Measurements from ENCODE around the gene SETX. TPM values are rescaled to one million over a fixed set of nuclear protein-coding genes. Genes with fewer than 3 reads are reported as not detected.
A peak's percentile ranks its signal among the peaks of the same experiment; 100 is the strongest.
"Not testable (repeated sequence)": the region's sequence is repeated elsewhere in the genome, so short reads cannot be mapped to it uniquely, and the experiment has no call there.

Gene SETX
- total and polyA plus RNA-seq, 7 donors, result 8.8 to 58.2 (median 45.5) TPM

DNA sequence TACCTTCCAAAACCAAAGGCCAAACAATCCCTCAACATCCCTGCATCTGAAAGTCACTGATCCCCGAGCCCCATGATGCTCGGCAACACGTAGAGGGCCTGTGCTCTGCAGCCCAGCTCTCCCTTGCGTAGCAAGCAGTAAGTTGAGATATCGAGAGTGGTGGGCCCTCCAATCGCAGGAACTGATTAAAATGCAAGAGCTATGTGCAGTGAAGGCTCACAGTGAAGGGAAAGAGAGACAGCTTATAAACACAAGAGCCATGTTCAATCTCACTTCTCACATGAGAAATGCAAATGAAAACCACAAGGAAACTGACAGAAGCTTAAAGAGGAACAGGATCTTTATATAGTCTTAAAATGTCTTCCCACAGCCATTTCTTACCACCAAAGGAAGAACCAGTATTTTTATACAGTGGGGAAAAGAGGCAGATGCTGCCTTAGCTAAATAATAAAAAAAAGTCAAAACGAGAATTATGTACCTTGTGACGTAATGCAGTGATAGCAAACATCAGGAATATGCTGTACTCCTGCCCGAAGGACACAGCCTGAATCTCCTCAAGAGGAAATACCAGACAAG lies 27.3 kb upstream of the SETX start:
- intact Hi-C loops (cut with DNase I), result no loop called here
- Histone ChIP-seq H3K36me3 (peaks cover 12 to 90% (median 21%) of the 10 kb centered on the region in 4 donors), H3K9me3 (no peaks in the 10 kb centered on the region), H3K4me3 (no peak overlapping the region), H3K27me3 (no peaks in the 10 kb centered on the region), H3K27ac (no peak overlapping the region), H3K4me1 (no peaks in the 10 kb centered on the region)
- TF ChIP-seq POLR2AphosphoS5 (IDR thresholded peaks at IDR 0.05), result no peak
- no peak for TF ChIP-seq POLR2A (IDR thresholded peaks at IDR 0.05)
- TF ChIP-seq, protein P1, sequence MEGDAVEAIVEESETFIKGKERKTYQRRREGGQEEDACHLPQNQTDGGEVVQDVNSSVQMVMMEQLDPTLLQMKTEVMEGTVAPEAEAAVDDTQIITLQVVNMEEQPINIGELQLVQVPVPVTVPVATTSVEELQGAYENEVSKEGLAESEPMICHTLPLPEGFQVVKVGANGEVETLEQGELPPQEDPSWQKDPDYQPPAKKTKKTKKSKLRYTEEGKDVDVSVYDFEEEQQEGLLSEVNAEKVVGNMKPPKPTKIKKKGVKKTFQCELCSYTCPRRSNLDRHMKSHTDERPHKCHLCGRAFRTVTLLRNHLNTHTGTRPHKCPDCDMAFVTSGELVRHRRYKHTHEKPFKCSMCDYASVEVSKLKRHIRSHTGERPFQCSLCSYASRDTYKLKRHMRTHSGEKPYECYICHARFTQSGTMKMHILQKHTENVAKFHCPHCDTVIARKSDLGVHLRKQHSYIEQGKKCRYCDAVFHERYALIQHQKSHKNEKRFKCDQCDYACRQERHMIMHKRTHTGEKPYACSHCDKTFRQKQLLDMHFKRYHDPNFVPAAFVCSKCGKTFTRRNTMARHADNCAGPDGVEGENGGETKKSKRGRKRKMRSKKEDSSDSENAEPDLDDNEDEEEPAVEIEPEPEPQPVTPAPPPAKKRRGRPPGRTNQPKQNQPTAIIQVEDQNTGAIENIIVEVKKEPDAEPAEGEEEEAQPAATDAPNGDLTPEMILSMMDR (IDR thresholded peaks at IDR 0.05), result no peak
- TF ChIP-seq EP300 (IDR thresholded peaks at IDR 0.05), result no peak
- no peak for DNase-seq
- 64 to 87% methylated on average over 9 of the region's 9 CpGs for WGBS, 2 donors

DNA sequence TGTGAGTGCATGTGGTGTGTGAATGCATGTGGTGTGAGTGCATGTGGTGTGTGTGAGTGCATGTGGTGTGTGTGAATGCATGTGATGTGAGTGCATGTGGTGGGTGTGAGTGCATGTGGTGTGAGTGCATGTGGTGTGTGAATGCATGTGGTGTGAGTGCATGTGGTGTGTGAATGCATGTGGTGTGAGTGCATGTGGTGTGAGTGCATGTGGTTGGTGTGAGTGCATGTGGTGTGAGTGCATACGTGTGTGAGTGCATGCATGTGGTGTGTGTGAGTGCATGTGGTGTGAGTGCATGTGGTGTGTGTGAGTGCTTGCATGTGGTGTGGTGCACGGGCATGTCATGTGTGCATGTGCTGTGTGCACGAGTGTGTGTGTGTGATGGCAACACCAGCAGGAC lies 23.6 kb upstream of the SETX start:
- H3K4me1 ChIP-seq; intact Hi-C loops (cut with DNase I); H3K27ac ChIP-seq; H3K9me3 ChIP-seq; H3K27me3 ChIP-seq; DNase-seq; H3K4me3 ChIP-seq: not testable (repeated sequence)
- H3K36me3 ChIP-seq, result peaks cover 0 to 76% (median 14%) of the 10 kb centered on the region in 4 donors
- 93 to 96% methylated on average over 3 of the region's 3 CpGs for WGBS, 2 donors

DNA sequence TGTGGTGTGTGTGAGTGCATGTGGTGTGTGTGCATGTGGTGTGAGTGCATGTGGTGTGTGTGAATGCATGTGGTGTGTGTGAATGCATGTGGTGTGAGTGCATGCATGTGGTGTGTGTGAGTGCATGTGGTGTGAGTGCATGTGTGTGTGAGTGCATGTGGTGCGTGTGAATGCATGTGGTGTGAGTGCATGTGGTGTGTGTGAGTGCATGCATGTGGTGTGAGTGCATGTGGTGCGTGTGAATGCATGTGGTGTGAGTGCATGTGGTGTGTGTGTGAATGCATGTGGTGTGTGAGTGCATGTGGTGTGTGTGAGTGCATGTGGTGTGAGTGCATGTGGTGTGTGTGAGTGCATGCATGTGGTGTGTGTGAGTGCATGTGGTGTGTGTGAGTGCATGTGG lies 23.0 kb upstream of the SETX start:
- H3K4me3 ChIP-seq; H3K27ac ChIP-seq; intact Hi-C loops (cut with DNase I); DNase-seq; H3K27me3 ChIP-seq; H3K9me3 ChIP-seq; H3K4me1 ChIP-seq: not testable (repeated sequence)
- 99% methylated on average over 2 of the region's 2 CpGs for WGBS, 2 donors
- H3K36me3 ChIP-seq, result peaks cover 0 to 71% (median 14%) of the 10 kb centered on the region in 4 donors

DNA sequence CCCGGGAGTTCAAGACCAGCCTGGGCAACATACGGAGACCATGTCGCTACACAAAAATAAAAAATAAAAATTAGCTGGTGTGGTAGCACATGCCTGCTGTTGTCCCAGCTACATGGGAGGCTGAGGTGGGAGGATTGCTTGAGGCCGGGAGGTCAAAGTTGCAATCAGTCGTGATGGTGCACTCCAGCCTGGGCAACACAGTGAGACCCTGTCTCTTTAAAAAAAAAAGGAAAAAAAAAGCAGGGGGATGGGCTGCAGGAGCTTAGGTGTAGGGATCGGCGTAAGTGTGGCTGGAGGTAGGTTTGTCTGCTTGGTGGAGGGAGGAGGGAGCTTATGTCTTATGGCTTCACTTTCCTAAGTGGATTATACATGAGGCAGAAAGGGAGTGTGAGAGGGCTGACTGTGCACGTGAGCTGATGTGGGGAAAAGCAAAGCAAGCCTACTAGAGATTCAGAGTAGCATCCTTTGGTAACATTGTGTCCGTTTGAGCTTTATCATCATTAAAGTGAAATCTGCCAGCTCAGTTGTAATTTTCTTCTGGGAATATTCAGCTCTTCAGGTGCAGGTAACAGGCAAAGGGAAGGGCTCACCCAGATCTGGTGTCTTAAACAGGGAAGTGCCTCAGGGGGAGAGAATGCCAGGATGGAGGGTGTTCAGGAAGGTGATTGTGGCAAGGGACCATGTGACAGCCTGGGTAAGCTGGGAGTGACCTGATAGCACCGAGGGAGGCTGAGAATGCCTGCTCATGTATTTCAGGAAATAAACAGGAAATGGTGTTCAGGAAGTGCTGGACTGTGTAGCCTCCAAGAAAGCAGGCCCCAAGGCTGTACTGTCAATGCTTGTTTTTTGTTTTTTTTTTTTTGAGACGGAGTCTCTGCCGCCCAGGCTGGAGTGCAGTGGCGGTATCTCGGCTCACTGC lies 17.6 kb upstream of the SETX start:
- intact Hi-C loops (cut with DNase I), result no loop called here
- Histone ChIP-seq H3K4me3 (no peak overlapping the region), H3K9me3 (no peaks in the 10 kb centered on the region), H3K27me3 (no peaks in the 10 kb centered on the region), H3K27ac (peak overlapping the region; percentile 22 to 69 (median 46)), H3K4me1 (no peaks in the 10 kb centered on the region), H3K36me3 (peaks cover 0 to 24% (median 8%) of the 10 kb centered on the region in 4 donors)
- TF ChIP-seq POLR2AphosphoS5 (IDR thresholded peaks at IDR 0.05) (peak in 2 of 4 donors; percentile 20 to 47), EP300 (IDR thresholded peaks at IDR 0.05) (no peak), POLR2A (IDR thresholded peaks at IDR 0.05) (no peak)
- TF ChIP-seq, protein P1 (IDR thresholded peaks at IDR 0.05), result no peak
- DNase-seq, result peak; percentile 78
- 66 to 75% methylated on average over 14 of the region's 14 CpGs for WGBS, 2 donors

DNA sequence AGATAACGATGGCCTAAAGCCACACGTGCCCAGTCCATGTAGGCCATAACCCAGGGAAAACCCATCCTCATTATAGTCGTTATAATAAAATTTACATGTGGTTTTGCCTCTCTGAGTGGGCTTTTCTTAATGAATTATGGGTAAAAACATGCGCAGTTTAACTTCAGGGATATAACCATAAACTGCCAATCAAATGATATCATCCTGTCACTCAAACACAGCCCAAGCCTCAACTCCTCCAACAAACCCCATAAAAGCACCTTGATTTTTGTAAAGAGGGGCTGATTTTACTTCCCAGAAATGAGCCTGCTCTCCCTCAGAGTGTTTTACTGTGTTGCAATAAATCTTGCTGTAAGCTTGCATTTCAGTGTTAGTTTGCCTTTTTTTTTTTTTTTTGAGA lies 15.8 kb upstream of the SETX start:
- no peak for DNase-seq
- H3K36me3 ChIP-seq, result peaks cover 0 to 8% (median 1%) of the 10 kb centered on the region in 4 donors
- no peaks in the 10 kb centered on the region for H3K9me3 ChIP-seq
- H3K27me3 ChIP-seq, result no peaks in the 10 kb centered on the region
- whole genome bisulfite sequencing, 2 donors, result 74 to 84% methylated on average over 4 of the region's 4 CpGs
- no peaks in the 10 kb centered on the region for H3K4me1 ChIP-seq
- no peak overlapping the region for H3K27ac ChIP-seq
- intact Hi-C loops (cut with DNase I), result no loop called here
- no peak overlapping the region for H3K4me3 ChIP-seq
- TF ChIP-seq, protein P1 (IDR thresholded peaks at IDR 0.05), result no peak
- no peak for TF ChIP-seq EP300 (IDR thresholded peaks at IDR 0.05)
- TF ChIP-seq POLR2AphosphoS5 (IDR thresholded peaks at IDR 0.05), result no peak
- no peak for TF ChIP-seq POLR2A (IDR thresholded peaks at IDR 0.05)

Data from sigmoid colon (tissue), 7 donors.